Measurements from ENCODE around the gene PTPRN2. TPM values are rescaled to one million over a fixed set of nuclear protein-coding genes. Genes with fewer than 3 reads are reported as not detected.
"Not testable (repeated sequence)": the region's sequence is repeated elsewhere in the genome, so short reads cannot be mapped to it uniquely, and the experiment has no call there.

The PTPRN2 gene
- total RNA-seq, 1 donor from 2014 or later, result 32.2 TPM

- TF ChIP-seq CTCF (conservative IDR thresholded peaks at IDR 0.05), result no peak
- Mint-ChIP-seq H3K4me1 (peaks cover 11% of the 10 kb centered on the region), H3K27me3 (ENCODE audit: low read depth) (peaks cover 25% of the 10 kb centered on the region), H3K4me3 (no peak overlapping the region), H3K27ac (ENCODE audit: unreplicated experiment) (no peak overlapping the region), H3K36me3 (ENCODE audit: low read depth) (no peaks in the 10 kb centered on the region), H3K9me3 (no peaks in the 10 kb centered on the region)
- DNase-seq (ENCODE audit: low read depth, low spot score), result no peak
Observed at GRCh38 chr7:157779206-157779605, 808.4 kb downstream of the PTPRN2 start.

- not testable (repeated sequence) for DNase-seq (ENCODE audit: low read depth, low spot score); H3K4me3 Mint-ChIP-seq; H3K9me3 Mint-ChIP-seq; H3K4me1 Mint-ChIP-seq; H3K36me3 Mint-ChIP-seq (ENCODE audit: low read depth); H3K27ac Mint-ChIP-seq (ENCODE audit: unreplicated experiment)
- peaks cover 25% of the 10 kb centered on the region for H3K27me3 Mint-ChIP-seq (ENCODE audit: low read depth)
Observed at GRCh38 chr7:157777194-157777762, 810.3 kb downstream of the PTPRN2 start.

- Mint-ChIP-seq H3K36me3 (ENCODE audit: low read depth) (peaks cover 10% of the 10 kb centered on the region), H3K9me3 (peaks cover 8% of the 10 kb centered on the region), H3K27me3 (ENCODE audit: low read depth) (peaks cover 27% of the 10 kb centered on the region), H3K27ac (ENCODE audit: unreplicated experiment) (peak overlapping the region; percentile 35), H3K4me3 (no peak overlapping the region), H3K4me1 (peaks cover 12% of the 10 kb centered on the region)
- DNase-seq (ENCODE audit: low read depth, low spot score), result no peak
- TF ChIP-seq CTCF (conservative IDR thresholded peaks at IDR 0.05), result no peak
Observed at GRCh38 chr7:157775560-157776332, 811.9 kb downstream of the PTPRN2 start.

- Mint-ChIP-seq H3K4me1 (peaks cover 12% of the 10 kb centered on the region), H3K9me3 (peaks cover 8% of the 10 kb centered on the region), H3K27ac (ENCODE audit: unreplicated experiment) (peak overlapping the region; percentile 35), H3K27me3 (ENCODE audit: low read depth) (peaks cover 27% of the 10 kb centered on the region), H3K4me3 (no peak overlapping the region), H3K36me3 (ENCODE audit: low read depth) (peaks cover 10% of the 10 kb centered on the region)
- TF ChIP-seq CTCF (conservative IDR thresholded peaks at IDR 0.05), result no peak
- DNase-seq (ENCODE audit: low read depth, low spot score), result no peak
Observed at GRCh38 chr7:157775021-157775559, 812.5 kb downstream of the PTPRN2 start.

GRCh38 chr7:157774495-157774894, 813.1 kb downstream of the PTPRN2 start:
- Mint-ChIP-seq H3K36me3 (ENCODE audit: low read depth) (peaks cover 10% of the 10 kb centered on the region), H3K27me3 (ENCODE audit: low read depth) (peaks cover 27% of the 10 kb centered on the region), H3K4me1 (peaks cover 8% of the 10 kb centered on the region), H3K27ac (ENCODE audit: unreplicated experiment) (no peak overlapping the region), H3K9me3 (peaks cover 8% of the 10 kb centered on the region), H3K4me3 (no peak overlapping the region)
- no peak for DNase-seq (ENCODE audit: low read depth, low spot score)
- TF ChIP-seq CTCF (conservative IDR thresholded peaks at IDR 0.05), result no peak

- H3K36me3 Mint-ChIP-seq (ENCODE audit: low read depth), result peaks cover 10% of the 10 kb centered on the region
- H3K27me3 Mint-ChIP-seq (ENCODE audit: low read depth), result peaks cover 27% of the 10 kb centered on the region
- H3K27ac Mint-ChIP-seq (ENCODE audit: unreplicated experiment), result no peak overlapping the region
- DNase-seq (ENCODE audit: low read depth, low spot score), result no peak
- H3K4me1 Mint-ChIP-seq, result peaks cover 19% of the 10 kb centered on the region
- TF ChIP-seq CTCF (conservative IDR thresholded peaks at IDR 0.05), result no peak
- H3K9me3 Mint-ChIP-seq, result peaks cover 8% of the 10 kb centered on the region
- H3K4me3 Mint-ChIP-seq, result no peak overlapping the region
Observed at GRCh38 chr7:157773361-157773760, 814.3 kb downstream of the PTPRN2 start.
